Psoas muscle (tissue), 8 donors: Measurements from ENCODE around the gene KRTAP6-3. TPM values are rescaled to one million over a fixed set of nuclear protein-coding genes. Genes with fewer than 3 reads are reported as not detected.

ENCODE experiments used
- ATAC-seq, 4 donors: fragments of 200-7000 bp; cut with Tn5 transposase; one replicate each; pipeline ENCODE4 v1.9.1; 2020; ENCODE audit warnings: moderate library complexity in 3 of 4, mild to moderate bottlenecking in 2 of 4
- DNase-seq, 2 donors: peaks; one replicate each; pipeline ENCODE4 v3.0.0-alpha.2; 2020
- H3K27ac ChIP-seq: fragments of 200-600 bp; one replicate; pipeline ENCODE4 v1.8.0; 2022
- H3K27me3 ChIP-seq, 3 donors: fragments of 200-600 bp in 1 of 3; one replicate each; pipeline versions ENCODE4 v1.6.1 to v1.8.0; 2013 to 2022; ENCODE audit warnings: low read length in 2 of 3, mild to moderate bottlenecking in 2 of 3, moderate library complexity in 1 of 3; ENCODE audit not compliant: insufficient read depth in 3 of 3
- H3K36me3 ChIP-seq, 2 donors: fragments of 200-600 bp in 1 of 2; one replicate each; pipeline versions ENCODE4 v1.6.1 to v1.8.0; 2013 to 2022; ENCODE audit warnings: low read depth in 1 of 2, mild to moderate bottlenecking in 1 of 2, moderate library complexity in 1 of 2; ENCODE audit not compliant: insufficient read depth in 1 of 2
- H3K4me1 ChIP-seq: fragments of 200-600 bp; one replicate; pipeline ENCODE4 v1.8.0; 2022
- H3K4me3 ChIP-seq: fragments of 200-600 bp; one replicate; pipeline ENCODE4 v1.8.0; 2022; ENCODE audit warnings: mild to moderate bottlenecking
- H3K9me3 ChIP-seq: fragments of 200-600 bp; one replicate; pipeline ENCODE4 v1.8.0; 2022
- WGBS, 3 donors: extraction: QIAGEN DNeasy Blood & Tissue Kit; methylation state at CpG; one replicate each; pipeline versions ENCODE4 v1.1.6 to v1.1.7; 2013; 5-methylcytosine and 5-hydroxymethylcytosine counted together
- intact Hi-C, 2 donors: fragments of 100-400 bp; cut with DNase I; formaldehyde crosslinking; loops; one replicate each; pipeline versions ENCODE4 v1.11.0 to v1.14.2; 2022
- polyA plus RNA-seq, 3 donors: library from polyadenylated mRNA; stranded (reverse); fragments of 200-250 nt; gene quantifications; one replicate each; pipeline ENCODE4 v1.2.3, GENCODE V29; 2013
- total RNA-seq, 4 donors: library from RNA; stranded (reverse); fragmentation: NEBNext Ultra II Directional in 2 of 4; extraction: Animal tissue kit (Norgen Biotek cat#: 25700) in 2 of 4; gene quantifications; one replicate each; pipeline versions ENCODE4 v1.2.1 to v1.2.4, GENCODE V29; 2021 to 2023
- TF ChIP-seq, protein P1 (sequence below): fragments of 200-600 bp; IDR thresholded peaks from one replicate; pipeline ENCODE4 v1.8.0; 2022; ENCODE audit warnings: antibody characterized with exemption
- donor health status: healthy with polysubstance abuse.
- donor health status: DM: no; HTN: no; CAD: no; lungs with moderate emphysema.
- donor health status: Bipolar disorder and iron deficiency.
- donor health status: healthy.
- donor health status: DM: yes; HTN: yes; CAD: no.
- donor health status: DM: no; HTN: no; CAD: no.
- donor health status: DM: no; HTN: no; CAD: no.
- donor health status: DM: yes; HTN: yes; CAD: no.

The KRTAP6-3 gene
- total and polyA plus RNA-seq, 7 donors, result not detected

DNA sequence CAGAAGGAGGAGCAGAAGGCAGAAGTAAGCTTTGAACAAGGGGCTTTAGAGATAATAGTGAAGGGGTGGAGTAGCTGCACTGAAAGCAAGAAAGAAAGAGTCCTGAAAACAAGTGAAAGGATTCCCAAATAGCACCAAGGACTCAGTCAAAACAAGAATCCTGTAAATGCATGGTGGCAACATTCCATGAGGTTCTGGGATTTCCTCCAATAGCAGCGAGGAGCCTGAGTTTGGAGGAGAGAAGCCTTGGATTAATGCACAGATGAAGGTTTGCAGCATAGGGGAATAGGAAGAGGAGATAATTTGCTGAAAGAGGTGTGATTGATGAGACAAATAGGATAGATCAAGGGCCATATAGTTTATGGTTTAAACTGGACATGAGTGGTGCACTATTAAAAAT, 12.9 kb upstream of the KRTAP6-3 start:
- Histone ChIP-seq H3K4me1 (no peaks in the 10 kb centered on the region), H3K36me3 (no peaks in the 10 kb centered on the region), H3K27ac (no peak overlapping the region), H3K9me3 (no peaks in the 10 kb centered on the region), H3K27me3 (no peaks in the 10 kb centered on the region), H3K4me3 (no peak overlapping the region)
- WGBS, 3 donors, result 31 to 46% (median 38%) methylated on average over 1 of the region's 1 CpG
- TF ChIP-seq, protein P1, sequence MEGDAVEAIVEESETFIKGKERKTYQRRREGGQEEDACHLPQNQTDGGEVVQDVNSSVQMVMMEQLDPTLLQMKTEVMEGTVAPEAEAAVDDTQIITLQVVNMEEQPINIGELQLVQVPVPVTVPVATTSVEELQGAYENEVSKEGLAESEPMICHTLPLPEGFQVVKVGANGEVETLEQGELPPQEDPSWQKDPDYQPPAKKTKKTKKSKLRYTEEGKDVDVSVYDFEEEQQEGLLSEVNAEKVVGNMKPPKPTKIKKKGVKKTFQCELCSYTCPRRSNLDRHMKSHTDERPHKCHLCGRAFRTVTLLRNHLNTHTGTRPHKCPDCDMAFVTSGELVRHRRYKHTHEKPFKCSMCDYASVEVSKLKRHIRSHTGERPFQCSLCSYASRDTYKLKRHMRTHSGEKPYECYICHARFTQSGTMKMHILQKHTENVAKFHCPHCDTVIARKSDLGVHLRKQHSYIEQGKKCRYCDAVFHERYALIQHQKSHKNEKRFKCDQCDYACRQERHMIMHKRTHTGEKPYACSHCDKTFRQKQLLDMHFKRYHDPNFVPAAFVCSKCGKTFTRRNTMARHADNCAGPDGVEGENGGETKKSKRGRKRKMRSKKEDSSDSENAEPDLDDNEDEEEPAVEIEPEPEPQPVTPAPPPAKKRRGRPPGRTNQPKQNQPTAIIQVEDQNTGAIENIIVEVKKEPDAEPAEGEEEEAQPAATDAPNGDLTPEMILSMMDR, result no peak
- ATAC-seq, result no peak
- intact Hi-C loops, result no loop called here
- no peak for DNase-seq

DNA sequence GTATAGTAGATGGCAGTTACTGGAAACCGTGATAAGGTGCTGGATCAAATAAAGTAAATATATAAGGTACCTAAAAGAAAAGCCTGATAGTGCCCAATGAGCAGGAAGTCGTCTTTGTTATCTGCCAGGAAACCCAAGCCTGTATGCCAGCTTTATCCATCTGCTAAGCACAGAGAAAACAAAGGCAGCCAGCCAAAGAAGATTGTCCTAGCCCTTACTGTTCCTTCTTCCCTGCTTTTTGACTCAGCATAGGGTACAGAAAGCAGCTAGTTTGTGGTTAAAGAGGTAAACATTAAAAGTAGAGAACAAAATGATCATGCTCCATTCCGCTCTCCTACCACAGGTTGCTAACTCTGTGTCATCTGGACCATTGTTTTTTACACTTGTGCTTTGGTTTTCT, 12.1 kb upstream of the KRTAP6-3 start:
- no peak overlapping the region for H3K4me3 ChIP-seq
- no peak for ATAC-seq
- TF ChIP-seq, protein P1, result no peak
- intact Hi-C loops, result no loop called here
- WGBS, 3 donors, result 56 to 65% (median 64%) methylated on average over 3 of the region's 3 CpGs
- no peaks in the 10 kb centered on the region for H3K9me3 ChIP-seq
- H3K36me3 ChIP-seq, result no peaks in the 10 kb centered on the region
- H3K27me3 ChIP-seq, result no peaks in the 10 kb centered on the region
- no peak overlapping the region for H3K27ac ChIP-seq
- H3K4me1 ChIP-seq, result no peaks in the 10 kb centered on the region
- no peak for DNase-seq

DNA sequence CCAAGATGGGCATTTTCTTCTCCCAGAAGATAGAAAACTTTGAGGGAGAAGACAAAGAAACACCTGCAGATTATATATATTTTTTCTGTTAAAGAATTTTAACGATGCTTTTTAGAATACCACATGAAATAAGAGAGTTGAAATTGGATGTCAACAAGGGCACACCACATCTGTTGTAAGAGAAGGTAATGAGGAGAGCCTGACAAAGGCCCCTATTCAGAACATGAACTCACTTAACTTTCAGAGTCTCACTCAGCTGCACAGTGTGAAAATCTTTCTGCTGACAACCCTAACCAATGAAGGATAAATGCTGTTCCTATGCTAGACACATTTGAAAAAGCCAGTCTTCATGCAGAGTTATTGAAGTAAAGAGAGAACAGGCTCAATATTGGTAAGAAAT, 9.4 kb upstream of the KRTAP6-3 start:
- no peak overlapping the region for H3K27ac ChIP-seq
- no peaks in the 10 kb centered on the region for H3K27me3 ChIP-seq
- H3K4me3 ChIP-seq, result no peak overlapping the region
- intact Hi-C loops, result no loop called here
- H3K36me3 ChIP-seq, result no peaks in the 10 kb centered on the region
- TF ChIP-seq, protein P1, result no peak
- no peak for DNase-seq
- no peaks in the 10 kb centered on the region for H3K9me3 ChIP-seq
- no peak for ATAC-seq
- 37 to 46% (median 38%) methylated on average over 1 of the region's 1 CpG for WGBS, 3 donors
- H3K4me1 ChIP-seq, result no peaks in the 10 kb centered on the region

DNA sequence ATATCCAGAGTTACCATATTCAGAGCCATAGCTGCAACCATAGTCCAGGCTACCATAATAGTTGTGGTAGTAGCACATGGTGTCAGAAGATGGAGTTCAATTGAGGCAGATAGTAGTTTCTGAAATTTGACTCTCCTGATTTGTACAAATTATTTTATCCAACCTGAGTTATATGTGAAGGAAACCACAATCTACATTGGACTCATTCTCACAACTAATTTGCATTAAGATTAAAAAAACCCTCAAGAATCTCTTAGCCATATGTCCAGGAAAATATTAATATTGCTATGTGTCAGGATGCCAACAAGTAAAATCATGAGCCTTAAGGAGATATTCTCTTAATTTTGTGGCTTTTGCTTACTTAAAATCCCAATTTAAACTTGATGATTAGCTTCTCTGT, 1.9 kb upstream of the KRTAP6-3 start, which contains the start of gene KRTAP22-2:
KRTAP22-2 (minus strand) TSS at position 101 of the 400 bp plus-strand sequence.
- ATAC-seq (no peak), DNase-seq (no peak)
- Histone ChIP-seq H3K27me3 (no peaks in the 10 kb centered on the region), H3K4me1 (no peaks in the 10 kb centered on the region), H3K4me3 (no peak within 1 kb of the TSS), H3K9me3 (no peaks in the 10 kb centered on the region), H3K36me3 (no peaks in the 10 kb centered on the region), H3K27ac (no peak within 1 kb of the TSS)
- TF ChIP-seq, protein P1, result no peak
- intact Hi-C loops, result no loop called here

DNA sequence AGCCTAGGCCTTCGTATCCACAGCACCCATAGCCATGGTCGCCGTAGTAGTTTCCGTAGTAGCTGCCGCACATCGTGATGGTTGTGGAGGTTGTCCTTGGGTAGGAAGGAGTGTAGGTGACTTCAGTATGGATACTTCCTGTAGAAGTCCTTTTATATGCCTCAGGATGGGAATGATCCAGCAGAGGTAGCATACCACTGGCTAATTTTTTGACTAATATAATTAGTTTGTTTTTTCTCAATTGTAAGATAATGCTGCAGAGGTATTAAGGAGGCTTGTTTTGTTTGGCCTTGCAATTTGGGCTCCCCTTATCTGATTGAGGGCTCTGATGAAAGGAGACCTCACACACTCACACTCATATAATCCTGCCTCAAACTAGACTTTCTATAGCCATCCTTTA, 6.6 kb downstream of the KRTAP6-3 start, which contains the start of gene KRTAP6-2:
KRTAP6-2 (minus strand) TSS at position 101 of the 400 bp plus-strand sequence; CDS start at position 73, 28 bp downstream.
- Histone ChIP-seq H3K36me3 (no peaks in the 10 kb centered on the region), H3K4me1 (no peaks in the 10 kb centered on the region), H3K27ac (no peak within 1 kb of the TSS), H3K27me3 (no peaks in the 10 kb centered on the region), H3K4me3 (no peak within 1 kb of the TSS), H3K9me3 (no peaks in the 10 kb centered on the region)
- intact Hi-C loops, result no loop called here
- no peak for DNase-seq
- TF ChIP-seq, protein P1, result no peak
- no peak for ATAC-seq
- 93 to 95% (median 95%) methylated on average over 6 of the region's 6 CpGs for WGBS, 3 donors
